Fibroblast of lung (primary cell): Measurements from ENCODE around the gene SLC47A1.

Experiments used
- EZH2 ChIP-seq: IDR thresholded peaks from 2 replicates; pipeline ENCODE4 v1.5.1; 2012; ENCODE audit warnings: low read length, control low read depth, mild to moderate bottlenecking; ENCODE audit errors: missing control alignments
- TF ChIP-seq, protein P1 (sequence below), 2 donors: IDR thresholded peaks in 1 of 2; conservative IDR thresholded peaks in 1 of 2; 1 replicate in 1 of 2; 2 replicates in 1 of 2; pipeline ENCODE4 v1.5.1; 2011 to 2012; ENCODE audit warnings: low read length in 2 of 2, control low read depth in 1 of 2, inconsistent platforms in 1 of 2, low read depth in 1 of 2, mild to moderate bottlenecking in 1 of 2

DNA sequence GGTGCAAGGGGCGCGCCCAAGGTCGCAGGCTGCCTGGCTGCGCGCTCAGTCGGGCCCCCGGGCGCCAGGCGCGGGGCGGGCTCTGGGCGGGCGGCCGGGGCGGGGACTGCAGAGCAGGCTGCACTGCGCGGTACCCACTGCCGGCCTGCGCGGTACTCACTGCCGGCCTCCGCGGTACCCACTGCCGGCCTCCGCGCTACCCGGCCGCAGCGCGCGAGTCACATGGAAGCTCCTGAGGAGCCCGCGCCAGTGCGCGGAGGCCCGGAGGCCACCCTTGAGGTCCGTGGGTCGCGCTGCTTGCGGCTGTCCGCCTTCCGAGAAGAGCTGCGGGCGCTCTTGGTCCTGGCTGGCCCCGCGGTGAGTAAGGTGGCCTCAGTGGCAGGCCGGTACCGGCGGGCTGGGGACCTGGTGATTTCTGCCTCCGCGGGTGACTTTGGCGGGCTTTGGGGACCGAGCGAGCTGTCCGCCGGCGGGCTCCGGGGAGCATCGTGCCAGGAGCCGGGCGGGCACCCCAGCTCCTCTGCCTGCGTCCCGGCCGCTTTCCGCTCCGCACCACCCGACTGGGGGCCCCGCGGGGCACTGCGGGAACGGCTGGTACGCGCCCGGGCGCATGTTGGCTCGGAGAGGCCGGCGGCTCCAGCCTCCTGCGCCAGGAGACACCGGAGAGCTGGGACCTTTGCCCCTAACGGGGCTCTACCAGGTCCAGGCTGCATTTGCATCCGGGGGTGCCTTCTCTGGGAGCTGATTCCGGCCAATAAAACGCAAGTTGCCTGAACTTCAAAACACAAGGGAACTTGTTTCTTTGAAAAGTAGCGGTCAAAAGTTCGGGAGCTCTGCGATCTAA, at the start of gene SLC47A1:
- TF ChIP-seq, protein P1, sequence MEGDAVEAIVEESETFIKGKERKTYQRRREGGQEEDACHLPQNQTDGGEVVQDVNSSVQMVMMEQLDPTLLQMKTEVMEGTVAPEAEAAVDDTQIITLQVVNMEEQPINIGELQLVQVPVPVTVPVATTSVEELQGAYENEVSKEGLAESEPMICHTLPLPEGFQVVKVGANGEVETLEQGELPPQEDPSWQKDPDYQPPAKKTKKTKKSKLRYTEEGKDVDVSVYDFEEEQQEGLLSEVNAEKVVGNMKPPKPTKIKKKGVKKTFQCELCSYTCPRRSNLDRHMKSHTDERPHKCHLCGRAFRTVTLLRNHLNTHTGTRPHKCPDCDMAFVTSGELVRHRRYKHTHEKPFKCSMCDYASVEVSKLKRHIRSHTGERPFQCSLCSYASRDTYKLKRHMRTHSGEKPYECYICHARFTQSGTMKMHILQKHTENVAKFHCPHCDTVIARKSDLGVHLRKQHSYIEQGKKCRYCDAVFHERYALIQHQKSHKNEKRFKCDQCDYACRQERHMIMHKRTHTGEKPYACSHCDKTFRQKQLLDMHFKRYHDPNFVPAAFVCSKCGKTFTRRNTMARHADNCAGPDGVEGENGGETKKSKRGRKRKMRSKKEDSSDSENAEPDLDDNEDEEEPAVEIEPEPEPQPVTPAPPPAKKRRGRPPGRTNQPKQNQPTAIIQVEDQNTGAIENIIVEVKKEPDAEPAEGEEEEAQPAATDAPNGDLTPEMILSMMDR (conservative IDR thresholded peaks at IDR 0.05 in 1 of 2, IDR thresholded peaks at IDR 0.05 in 1 of 2; ENCODE audit: low read depth in 1 of 2, low read length in 2 of 2) = no peak
- no peak for TF ChIP-seq EZH2
